ENCODE data around the gene BLVRA. TPM values are rescaled to one million over a fixed set of nuclear protein-coding genes. Genes with fewer than 3 reads are reported as not detected.
"Not testable (repeated sequence)": the region's sequence is repeated elsewhere in the genome, so short reads cannot be mapped to it uniquely, and the experiment has no call there.

BLVRA gene
- polyA plus RNA-seq, 12 donors = 21.8 to 37.2 (median 33.6) TPM; not detected in 1

GRCh38 chr7:43792471-43793150 lies 34.1 kb downstream of the BLVRA start:
- DNase-seq = no peak

DNA sequence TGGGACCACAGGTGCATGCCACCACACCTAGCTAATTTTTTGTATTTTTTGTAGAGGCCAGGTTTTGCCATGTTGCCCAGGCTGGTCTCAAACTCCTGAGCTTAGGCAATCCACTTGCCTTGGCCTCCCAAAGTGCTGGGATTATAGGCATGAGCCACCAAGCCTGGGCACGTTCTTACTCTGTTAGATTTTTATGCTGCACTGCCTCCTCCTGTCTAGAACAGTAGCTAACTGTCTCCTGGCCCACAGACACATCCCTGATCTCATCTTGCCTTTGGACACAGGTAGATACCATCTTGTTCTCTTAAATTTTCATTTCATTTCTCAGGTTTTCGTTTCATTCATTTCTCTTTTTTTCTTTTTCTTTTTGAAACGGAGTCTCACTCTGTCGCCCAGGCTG lies 41.1 kb downstream of the BLVRA start:
- no peak for DNase-seq

DNA sequence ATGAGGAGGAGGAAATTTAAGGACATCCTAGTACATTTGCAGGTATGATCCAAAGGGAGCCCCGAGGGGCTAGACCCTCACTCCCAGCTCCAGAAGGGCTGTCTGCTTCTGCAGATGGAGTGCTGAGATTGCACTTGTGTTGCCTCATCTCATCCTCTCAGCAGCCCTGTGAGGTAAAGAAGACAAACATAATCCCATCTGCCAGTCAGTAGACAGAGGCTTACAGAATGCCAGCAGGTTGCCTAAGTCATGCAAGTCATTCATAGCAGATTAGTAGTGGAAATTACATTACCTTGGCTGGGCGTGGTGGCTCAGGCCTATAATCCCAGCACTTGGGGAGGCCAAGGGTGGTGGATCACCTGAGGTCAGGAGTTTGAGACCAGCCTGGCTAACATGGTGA lies 45.4 kb downstream of the BLVRA start:
- DNase-seq = no peak

GRCh38 chr7:43808410-43808809 lies 49.9 kb downstream of the BLVRA start:
- no peak for DNase-seq

GRCh38 chr7:43810195-43810941 lies 51.9 kb downstream of the BLVRA start:
- DNase-seq = not testable (repeated sequence)

DNA sequence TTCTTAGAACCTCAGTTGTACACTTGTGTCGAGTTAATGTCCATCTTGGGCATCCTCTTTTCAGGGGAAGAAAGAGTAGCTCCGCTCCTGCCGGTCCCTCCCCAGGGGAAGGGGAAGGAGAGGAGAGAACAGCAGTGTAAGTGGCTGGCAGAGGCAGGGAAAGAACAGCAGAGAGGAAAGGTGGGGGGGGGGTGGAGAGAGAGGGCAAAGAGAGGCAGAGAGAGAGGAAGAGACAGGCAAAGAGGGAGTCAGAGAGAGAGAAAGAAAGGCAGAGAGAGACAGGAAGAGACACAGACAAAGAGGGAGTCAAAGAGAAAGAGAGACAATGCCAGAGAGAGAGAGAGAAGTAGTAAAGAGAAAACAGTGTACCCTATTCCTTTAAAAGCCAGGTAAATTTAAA lies 56.9 kb downstream of the BLVRA start:
- DNase-seq = no peak

DNA sequence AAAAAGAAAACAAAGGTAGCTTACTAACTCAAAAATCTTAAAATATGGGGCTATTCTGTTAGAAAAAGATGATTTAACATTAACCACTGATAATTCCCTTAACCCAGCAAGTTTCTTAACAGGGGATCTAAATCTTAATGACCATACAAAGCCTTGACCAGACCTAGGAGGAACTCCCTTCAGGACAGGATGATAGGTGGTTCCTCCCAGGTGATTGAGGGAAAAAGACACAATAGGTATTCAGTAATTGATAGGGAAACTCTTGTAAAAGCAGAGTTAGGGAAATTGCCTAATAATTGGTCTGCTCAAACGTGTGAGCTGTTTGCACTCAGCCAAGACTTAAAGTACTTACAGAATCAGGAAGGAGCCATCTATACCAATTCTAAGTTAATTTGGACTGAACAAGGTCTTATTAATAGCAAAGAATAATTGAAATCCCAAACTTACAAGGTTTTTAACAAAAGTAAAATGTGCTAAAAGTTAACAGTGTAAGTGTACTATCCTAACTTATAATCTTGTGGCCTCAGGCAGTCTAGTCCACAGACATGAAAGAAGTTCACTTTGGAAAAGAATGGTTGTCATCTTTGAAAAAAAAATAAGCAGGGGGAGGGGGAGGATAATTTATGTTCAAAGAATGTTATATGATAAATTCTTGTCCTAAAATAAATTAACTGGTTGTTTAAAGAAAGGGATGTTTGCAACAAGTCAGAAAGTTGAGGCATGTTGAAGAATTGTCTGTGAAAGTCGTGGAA lies 57.7 kb downstream of the BLVRA start:
- DNase-seq = not testable (repeated sequence)

DNA sequence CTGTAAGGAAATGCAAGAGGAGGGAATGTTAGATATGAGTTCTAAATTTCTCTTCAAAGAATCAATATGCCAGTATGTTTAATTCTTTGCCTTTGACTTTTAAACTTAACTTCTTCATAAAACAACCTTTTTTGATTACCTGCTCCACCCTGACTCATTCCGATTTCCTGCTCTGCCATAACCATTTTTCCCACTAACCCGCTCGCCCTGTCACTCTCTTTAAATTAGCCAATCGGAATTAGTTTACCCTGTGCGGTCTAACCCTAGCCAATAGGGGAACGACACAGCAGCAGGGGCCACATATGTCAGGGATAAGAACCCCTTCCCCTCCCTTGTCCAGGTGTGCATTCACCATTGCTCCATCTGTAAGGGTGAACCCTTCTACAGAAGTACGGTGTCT lies 64.9 kb downstream of the BLVRA start:
- not testable (repeated sequence) for DNase-seq

DNA sequence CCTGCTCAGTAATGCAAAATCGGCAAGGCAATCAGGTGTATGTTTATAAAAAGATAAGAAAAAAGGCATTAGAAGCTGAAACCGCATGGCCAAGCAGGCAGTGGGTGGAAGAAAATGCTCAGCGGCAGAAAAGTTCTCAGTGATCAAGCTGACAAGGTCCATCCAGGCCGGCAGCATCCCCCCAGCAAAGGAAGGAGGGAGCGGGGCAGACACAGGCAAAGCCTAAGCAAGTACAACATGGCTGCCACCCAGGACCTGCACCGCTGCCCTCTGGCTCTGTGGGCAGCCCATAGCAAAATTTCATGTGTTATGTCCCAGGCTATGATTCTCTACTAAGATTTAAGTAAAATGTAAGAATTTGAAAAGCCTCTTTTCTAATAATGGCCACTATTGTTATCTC lies 65.5 kb downstream of the BLVRA start:
- no peak for DNase-seq

DNA sequence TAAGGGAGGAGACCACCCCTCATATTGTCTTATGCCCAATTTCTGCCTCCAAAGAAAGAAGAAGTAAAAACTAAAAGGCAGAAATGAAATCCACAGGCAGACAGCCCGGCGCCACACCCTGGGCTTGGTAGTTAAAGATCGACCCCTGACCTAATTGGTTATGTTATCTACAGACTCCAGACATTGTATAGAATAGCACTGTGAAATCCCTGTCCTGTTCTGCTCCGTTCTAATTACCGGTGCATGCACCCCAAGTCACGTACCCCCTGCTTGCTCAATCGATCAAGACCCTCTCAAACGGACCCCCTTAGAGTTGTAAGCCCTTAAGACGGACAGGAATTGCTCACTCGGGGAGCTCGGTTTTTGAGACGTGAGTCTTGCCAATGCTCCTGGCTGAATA lies 66.0 kb downstream of the BLVRA start:
- DNase-seq = not testable (repeated sequence)

- DNase-seq = no peak
Measured at GRCh38 chr7:43824963-43825362, 66.5 kb downstream of the BLVRA start.

DNA sequence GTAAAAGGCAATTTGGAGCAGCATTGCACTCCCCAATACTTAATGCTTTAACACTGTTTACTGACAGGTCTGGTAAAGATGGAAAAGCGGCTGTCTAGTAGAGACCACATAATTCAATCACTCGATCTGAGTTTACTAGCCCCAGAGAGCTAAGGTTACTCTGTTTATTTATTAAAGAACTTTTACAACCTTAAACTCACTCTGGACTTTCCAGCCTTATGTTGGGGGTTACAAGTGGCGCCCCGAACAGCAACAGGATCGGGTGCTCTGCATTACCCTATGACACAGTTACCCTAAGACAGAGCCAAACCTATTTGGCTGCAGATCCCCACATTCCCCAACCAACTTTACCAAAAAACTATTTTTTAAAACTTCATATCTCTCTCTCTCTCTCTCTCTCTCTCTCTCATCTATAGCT lies 66.9 kb downstream of the BLVRA start:
- DNase-seq = no peak

DNA sequence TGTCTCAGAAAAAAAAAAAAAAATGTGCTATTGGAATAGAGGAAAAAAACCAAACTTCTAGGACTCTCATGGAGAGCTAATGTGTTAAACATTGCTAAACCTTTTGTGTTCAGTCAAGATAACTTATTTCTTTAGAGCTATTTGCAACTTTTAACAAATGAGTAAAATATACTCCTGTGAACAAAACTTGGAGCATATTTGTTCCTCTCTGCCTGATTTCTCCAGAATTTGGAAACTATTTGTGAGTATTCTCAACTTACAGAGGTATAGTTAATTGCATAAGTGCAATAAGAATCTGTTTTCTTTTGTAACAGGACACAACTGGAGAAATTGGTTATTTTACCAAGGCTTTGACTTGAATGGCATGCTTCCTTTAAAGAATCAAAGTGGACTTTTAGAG lies 72.4 kb downstream of the BLVRA start:
- not testable (repeated sequence) for DNase-seq

GRCh38 chr7:43834463-43835251 lies 76.2 kb downstream of the BLVRA start:
- DNase-seq = no peak

DNA sequence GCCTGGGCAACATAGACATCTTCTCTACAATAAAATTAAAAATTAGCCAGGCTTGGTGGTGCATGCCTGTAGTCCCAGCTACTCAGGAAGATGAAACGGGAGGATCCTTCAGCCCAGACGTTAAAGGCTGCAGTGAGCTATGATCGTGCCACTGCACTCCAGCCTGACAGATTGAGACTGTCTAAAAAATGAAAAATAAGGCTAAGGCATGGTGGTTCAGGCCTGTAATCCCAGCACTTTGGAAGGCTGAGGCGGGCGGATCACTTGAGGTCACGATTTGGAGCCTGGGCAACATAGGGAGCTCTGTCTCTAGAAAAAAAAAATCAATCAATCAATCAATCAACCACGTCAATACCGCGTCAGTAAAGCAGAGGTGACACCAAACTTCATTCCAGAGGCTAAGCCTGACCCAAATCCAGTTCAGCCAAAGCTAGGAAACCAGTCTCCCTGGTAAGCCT lies 79.8 kb downstream of the BLVRA start:
- DNase-seq = no peak

GRCh38 chr7:43843296-43843695 lies 84.8 kb downstream of the BLVRA start:
- no peak for DNase-seq

DNA sequence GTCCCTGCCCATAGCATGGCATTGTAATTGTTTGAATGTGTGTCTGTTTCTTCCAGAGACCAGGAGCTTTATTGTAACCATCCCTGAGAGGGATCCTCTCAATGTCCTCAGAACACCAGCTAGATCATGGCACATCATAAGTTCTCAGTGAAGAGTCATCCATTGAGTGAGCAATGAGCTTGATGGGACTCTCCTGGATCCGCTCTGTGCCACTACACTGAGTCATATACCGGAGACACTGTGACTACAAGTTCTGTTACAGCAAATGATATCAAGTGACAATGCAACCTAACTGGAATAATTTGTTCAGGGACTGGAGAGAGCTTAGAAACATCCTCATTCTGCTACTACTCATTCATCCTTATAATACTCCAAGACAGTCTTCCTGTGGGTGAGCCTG lies 85.8 kb downstream of the BLVRA start:
- no peak for DNase-seq

DNA sequence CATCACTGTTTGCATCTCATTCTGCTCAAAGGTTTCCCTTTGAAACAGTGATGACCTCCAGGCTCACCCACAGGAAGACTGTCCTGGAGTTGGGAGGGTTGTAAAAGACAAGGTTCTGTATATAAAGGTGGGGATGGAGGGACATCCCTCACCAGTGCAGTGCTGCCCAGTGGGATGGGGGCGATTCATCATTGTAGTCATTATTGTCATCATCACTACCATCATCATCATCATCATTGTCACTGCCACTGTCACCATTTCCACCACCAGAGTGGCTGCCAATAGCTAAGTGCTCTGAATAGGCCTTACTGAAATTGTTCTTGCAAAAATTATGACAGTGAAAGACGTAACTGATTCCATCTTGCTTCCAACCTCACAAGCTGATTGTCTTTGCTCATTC lies 86.2 kb downstream of the BLVRA start:
- DNase-seq = no peak

GRCh38 chr7:43847496-43847895 lies 89.0 kb downstream of the BLVRA start:
- no peak for DNase-seq

- DNase-seq = no peak
Measured at GRCh38 chr7:43849047-43849446, 90.6 kb downstream of the BLVRA start.

- no peak for DNase-seq
Measured at GRCh38 chr7:43850348-43851116, 92.1 kb downstream of the BLVRA start.

Measured in muscle of arm (tissue), 12 donors.